CD14-positive monocyte (primary cell): ENCODE results near the gene OGN. TPM values are rescaled to one million over a fixed set of nuclear protein-coding genes. Genes with fewer than 3 reads are reported as not detected.
A peak's percentile ranks its signal among the peaks of the same experiment; 100 is the strongest.

Experiments used
- DNase-seq, 3 donors: peaks; one replicate each; pipeline ENCODE4 v3.0.0-alpha.2; 2011 to 2022
- H2AFZ ChIP-seq: 2 replicates; pipeline ENCODE4 v1.6.0; 2012; ENCODE audit warnings: mild to moderate bottlenecking, low read depth, low read length, inconsistent platforms; ENCODE audit not compliant: insufficient read depth, poor library complexity, severe bottlenecking
- H3K27ac ChIP-seq, 2 donors: 1 replicate in 1 of 2; 2 replicates in 1 of 2; pipeline ENCODE4 v1.5.1; 2012 to 2013; ENCODE audit warnings: low read length in 2 of 2, control low read depth in 1 of 2, inconsistent platforms in 1 of 2, low read depth in 1 of 2, mild to moderate bottlenecking in 1 of 2
- H3K27me3 ChIP-seq, 2 donors: one replicate each; pipeline versions ENCODE4 v1.6.0 to v1.6.1; 2011 to 2013; ENCODE audit warnings: low read length in 2 of 2; ENCODE audit not compliant: control insufficient read depth in 2 of 2, insufficient read depth in 2 of 2
- H3K36me3 ChIP-seq, 2 donors: replicated peaks in 1 of 2; 1 replicate in 1 of 2; 2 replicates in 1 of 2; pipeline versions ENCODE4 v1.5.1 to v1.6.1; 2012 to 2013; ENCODE audit warnings: low read length in 2 of 2, control low read depth in 1 of 2, inconsistent platforms in 1 of 2, mild to moderate bottlenecking in 1 of 2; ENCODE audit not compliant: insufficient read depth in 2 of 2, control insufficient read depth in 1 of 2
- H3K4me1 ChIP-seq, 2 donors: 1 replicate in 1 of 2; 2 replicates in 1 of 2; pipeline versions ENCODE4 v1.5.1 to v1.6.1; 2012 to 2013; ENCODE audit warnings: low read length in 2 of 2, control low read depth in 1 of 2, inconsistent platforms in 1 of 2, mild to moderate bottlenecking in 1 of 2, moderate library complexity in 1 of 2; ENCODE audit not compliant: insufficient read depth in 2 of 2, control insufficient read depth in 1 of 2
- H3K4me2 ChIP-seq: replicated peaks from 2 replicates; pipeline ENCODE3; 2012; ENCODE audit warnings: low read length, moderate library complexity, mild to moderate bottlenecking; ENCODE audit not compliant: poor library complexity, severe bottlenecking; ENCODE audit errors: extremely low read depth
- H3K4me3 ChIP-seq, 3 experiments: fragments of 200-600 bp in 1 of 3; sonication (generic) in 1 of 3; replicated peaks in 1 of 3; 1 replicate in 2 of 3; 2 replicates in 1 of 3; pipeline ENCODE4 v1.5.1; 2011 to 2013; ENCODE audit warnings: low read length in 3 of 3, mild to moderate bottlenecking in 3 of 3, control low read depth in 2 of 3, low read depth in 2 of 3, inconsistent platforms in 1 of 3, moderate library complexity in 1 of 3
- H3K79me2 ChIP-seq: 2 replicates; pipeline ENCODE4 v1.6.0; 2012; ENCODE audit warnings: mild to moderate bottlenecking, control low read depth, inconsistent platforms, low read length, moderate library complexity; ENCODE audit not compliant: insufficient read depth
- H3K9ac ChIP-seq: 2 replicates; pipeline ENCODE4 v1.6.0; 2017; ENCODE audit warnings: low read length, mild to moderate bottlenecking; ENCODE audit not compliant: insufficient read depth, poor library complexity, severe bottlenecking
- H3K9me3 ChIP-seq, 2 donors: replicated peaks in 1 of 2; 1 replicate in 1 of 2; 2 replicates in 1 of 2; pipeline versions ENCODE4 v1.5.1 to v1.6.1; 2012 to 2013; ENCODE audit warnings: low read length in 2 of 2, control low read depth in 1 of 2; ENCODE audit not compliant: control insufficient read depth in 1 of 2, insufficient read depth in 1 of 2
- H4K20me1 ChIP-seq: 2 replicates; pipeline ENCODE4 v1.6.0; 2012; ENCODE audit warnings: mild to moderate bottlenecking, low read length, control low read depth, moderate library complexity; ENCODE audit not compliant: insufficient read depth
- H3K27ac Mint-ChIP-seq, 7 donors: one replicate each; pipeline ENCODE4 v1.8.0; 2020; ENCODE audit warnings: mild to moderate bottlenecking in 7 of 7, mixed read lengths in 7 of 7, moderate library complexity in 6 of 7, inconsistent platforms in 2 of 7
- H3K27me3 Mint-ChIP-seq, 3 donors: one replicate each; pipeline ENCODE4 v1.8.0; 2021 to 2022; ENCODE audit warnings: low read depth in 3 of 3, mild to moderate bottlenecking in 3 of 3, mixed read lengths in 3 of 3, moderate library complexity in 3 of 3, inconsistent platforms in 1 of 3
- H3K36me3 Mint-ChIP-seq, 2 donors: one replicate each; pipeline ENCODE4 v1.8.0; 2020; ENCODE audit warnings: mixed read lengths in 2 of 2, inconsistent platforms in 1 of 2, mild to moderate bottlenecking in 1 of 2
- H3K4me1 Mint-ChIP-seq: one replicate; pipeline ENCODE4 v1.8.0; 2020; ENCODE audit warnings: mild to moderate bottlenecking, mixed read lengths
- H3K4me3 Mint-ChIP-seq, 2 donors: one replicate each; pipeline ENCODE4 v1.8.0; 2020; ENCODE audit warnings: mild to moderate bottlenecking in 2 of 2, mixed read lengths in 2 of 2, moderate library complexity in 1 of 2
- H3K9me3 Mint-ChIP-seq, 7 donors: one replicate each; pipeline ENCODE4 v1.8.0; 2020 to 2022; ENCODE audit warnings: mixed read lengths in 7 of 7, mild to moderate bottlenecking in 6 of 7, moderate library complexity in 6 of 7, inconsistent platforms in 2 of 7
- CTCF ChIP-seq: fragments of 200-600 bp; IDR thresholded peaks from one replicate; pipeline ENCODE4 v1.8.0; 2022; ENCODE audit warnings: antibody characterized with exemption, mild to moderate bottlenecking
- WGBS: methylation state at CpG from one replicate; pipeline ENCODE4 v1.1.5; 2013; ENCODE audit warnings: missing lambda C conversion rate; ENCODE audit not compliant: insufficient coverage; 5-methylcytosine and 5-hydroxymethylcytosine counted together
- intact Hi-C, 2 donors: fragments of 100-400 bp; cut with micrococcal nuclease; formaldehyde crosslinking; loops; one replicate each; pipeline versions ENCODE4 v1.15.0 to v1.15.1; 2023
- polyA plus RNA-seq, 3 donors: library from polyadenylated mRNA; depleted of rRNA in 1 of 3; unstranded in 2 of 3; stranded (reverse) in 1 of 3; fragments of 300-500 nt in 2 of 3; fragments of >200 nt in 1 of 3; fragmentation: Illumina TruSeq in 2 of 3; gene quantifications; 1 replicate in 2 of 3; 2 replicates in 1 of 3; pipeline ENCODE4 v1.2.3, GENCODE V29; 2012 to 2021

The OGN gene
- polyA plus RNA-seq, 3 donors, result not detected

DNA sequence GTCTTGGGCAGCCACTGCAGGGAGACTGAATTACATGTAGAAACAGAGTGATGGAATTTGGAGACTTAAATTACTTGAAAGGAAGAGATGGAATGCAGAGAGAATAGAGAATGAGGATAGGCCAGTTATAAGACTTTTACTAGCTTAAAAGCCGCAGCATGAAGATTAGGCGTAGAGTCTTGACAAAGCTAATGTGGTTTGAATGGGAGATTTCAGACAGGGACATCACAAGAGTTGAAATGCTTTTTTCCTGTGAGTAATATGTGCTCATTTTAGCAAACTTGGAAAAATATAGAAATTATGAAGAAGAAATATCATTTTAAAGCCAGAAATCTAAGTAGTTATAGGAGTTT, 71.1 kb downstream of the OGN start:
- H3K36me3 ChIP-seq, result peaks cover 3 to 29% of the 10 kb centered on the region in 2 donors
- intact Hi-C loops, result no loop called here
- peaks cover 4% of the 10 kb centered on the region for H3K79me2 ChIP-seq
- WGBS, result 94% methylated on average over 2 of the region's 2 CpGs
- no peaks in the 10 kb centered on the region for H3K4me1 ChIP-seq
- Mint-ChIP-seq H3K4me3 (no peak overlapping the region), H3K27ac (peak overlapping the region in 1 of 7 donors; percentile 23), H3K4me1 (peaks cover 1% of the 10 kb centered on the region), H3K9me3 (no peaks in the 10 kb centered on the region), H3K27me3 (peaks cover 0 to 2% (median 0%) of the 10 kb centered on the region in 3 donors), H3K36me3 (peaks cover 10 to 38% of the 10 kb centered on the region in 2 donors)
- H3K9me3 ChIP-seq, result no peaks in the 10 kb centered on the region
- no peak overlapping the region for H2AFZ ChIP-seq
- H3K4me3 ChIP-seq, result no peak overlapping the region
- no peaks in the 10 kb centered on the region for H3K27me3 ChIP-seq
- H3K9ac ChIP-seq, result no peak overlapping the region
- H4K20me1 ChIP-seq, result no peaks in the 10 kb centered on the region
- no peak for TF ChIP-seq CTCF
- H3K27ac ChIP-seq, result no peak overlapping the region
- DNase-seq, result no peak
- no peak overlapping the region for H3K4me2 ChIP-seq

Other genes with a start within 250 kb of the OGN start
- gene IARS1, start 110.9 kb downstream of the OGN start, polyA plus RNA-seq, result 10 to 100 TPM in 2 of 3 donors, 1 to 10 TPM in 1; 7.1 to 24.2 (median 22.8) TPM
- gene NOL8, start 79.2 kb downstream of the OGN start, polyA plus RNA-seq, result 10 to 100 TPM in 1 of 3 donors, 1 to 10 TPM in 2; 2.9 to 22.0 (median 8.8) TPM
- gene CENPP, start 78.6 kb downstream of the OGN start, polyA plus RNA-seq, result 1 to 10 TPM in 2 of 3 donors, under 1 TPM in 1; 0.50 to 1.1 (median 1.1) TPM
- gene OMD, start 19.9 kb upstream of the OGN start, polyA plus RNA-seq, result not detected
- gene ASPN, start 77.9 kb upstream of the OGN start, polyA plus RNA-seq, result not detected
- under 1 TPM in 1 of 3 donors, not detected in 2; 0.15 TPM for gene ECM2, start 131.4 kb upstream of the OGN start, polyA plus RNA-seq